DND-41 (cell line): ENCODE data around the gene LRRC8D.

Experiments
- ATAC-seq: fragments of 200-7000 bp; cut with Tn5 transposase; 3 replicates; pipeline ENCODE4 v1.9.1; 2021; ENCODE audit warnings: low read depth; ENCODE audit not compliant: insufficient read depth
- DNase-seq: peaks from one replicate; pipeline ENCODE4 v3.0.0-alpha.2; 2020
- H2AFZ ChIP-seq: 2 replicates; pipeline ENCODE4 v1.6.0; 2012; ENCODE audit warnings: low read depth, low read length
- H3K27ac ChIP-seq: 2 replicates; pipeline ENCODE4 v1.5.1; 2012; ENCODE audit warnings: low read length, inconsistent platforms
- H3K27me3 ChIP-seq: fragments of 200-600 bp; sonication (generic); 2 replicates; pipeline ENCODE4 v1.6.0; 2012; ENCODE audit warnings: low read length, mild to moderate bottlenecking, inconsistent platforms; ENCODE audit not compliant: insufficient read depth, poor library complexity
- H3K36me3 ChIP-seq: 2 replicates; pipeline ENCODE4 v1.5.1; 2012; ENCODE audit warnings: low read length, inconsistent platforms; ENCODE audit not compliant: insufficient read depth
- H3K4me1 ChIP-seq: 2 replicates; pipeline ENCODE4 v1.5.1; 2012; ENCODE audit warnings: mild to moderate bottlenecking, low read length; ENCODE audit not compliant: insufficient read depth
- H3K4me2 ChIP-seq: 2 replicates; pipeline ENCODE4 v1.6.0; 2012; ENCODE audit warnings: mild to moderate bottlenecking, moderate library complexity, low read length, inconsistent platforms; ENCODE audit not compliant: insufficient read depth
- H3K4me3 ChIP-seq, 2 experiments: fragments of 200-600 bp in 1 of 2; shearing (Covaris generic) in 1 of 2; 2 replicates each; pipeline ENCODE4 v1.5.1; 2012 to 2016; ENCODE audit warnings: inconsistent platforms in 2 of 2, low read length in 2 of 2, mild to moderate bottlenecking in 2 of 2, low read depth in 1 of 2, moderate library complexity in 1 of 2
- H3K79me2 ChIP-seq: 2 replicates; pipeline ENCODE4 v1.6.0; 2012; ENCODE audit warnings: low read length, inconsistent platforms; ENCODE audit not compliant: insufficient read depth
- H3K9ac ChIP-seq: 2 replicates; pipeline ENCODE4 v1.6.0; 2012; ENCODE audit warnings: low read depth, mild to moderate bottlenecking, inconsistent platforms, low read length, moderate library complexity
- H3K9me3 ChIP-seq: 2 replicates; pipeline ENCODE4 v1.5.1; 2012; ENCODE audit warnings: low read length, moderate library complexity, mild to moderate bottlenecking, inconsistent platforms; ENCODE audit not compliant: insufficient read depth, severe bottlenecking
- H4K20me1 ChIP-seq: 2 replicates; pipeline ENCODE4 v1.6.0; 2012; ENCODE audit warnings: low read length; ENCODE audit not compliant: insufficient read depth
- EZH2 ChIP-seq: IDR thresholded peaks from 3 replicates; pipeline ENCODE4 v1.6.1; 2012; ENCODE audit warnings: borderline replicate concordance, low read depth, mild to moderate bottlenecking, moderate library complexity, low read length, inconsistent platforms; ENCODE audit not compliant: severe bottlenecking
- TF ChIP-seq, protein P1 (sequence below): IDR thresholded peaks from 2 replicates; pipeline ENCODE4 v1.5.1; 2012; ENCODE audit warnings: borderline replicate concordance, low read length, moderate library complexity, mild to moderate bottlenecking; ENCODE audit not compliant: poor library complexity, severe bottlenecking; ENCODE audit errors: extremely low read depth

LRRC8D gene

DNA sequence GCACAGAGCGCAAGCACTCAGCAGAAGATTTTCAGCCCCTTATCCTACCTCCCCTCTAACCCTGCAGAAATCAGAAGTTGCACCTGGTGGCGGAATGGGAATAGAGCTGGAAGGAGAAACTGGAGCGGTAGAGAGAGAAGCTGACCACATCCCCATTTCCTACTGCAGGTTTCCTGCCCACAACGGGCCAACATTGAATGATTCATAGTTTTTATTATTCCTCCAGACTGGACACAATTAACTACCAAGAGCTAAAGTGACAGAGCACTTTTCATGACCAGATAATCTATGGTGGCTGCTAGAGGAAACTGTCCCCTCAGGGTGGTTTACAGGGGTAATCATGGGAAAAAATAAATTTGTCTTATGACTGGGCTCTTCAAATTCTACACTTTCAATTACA lies 21.3 kb upstream of the LRRC8D start:
- ATAC-seq (peak; percentile 49; the same call in 1 of the 3 replicates), DNase-seq (no peak)
- H4K20me1 ChIP-seq, result no peaks in the 10 kb centered on the region
- H3K4me2 ChIP-seq, result no peak overlapping the region
- H3K36me3 ChIP-seq, result no peaks in the 10 kb centered on the region
- no peaks in the 10 kb centered on the region for H3K4me1 ChIP-seq
- TF ChIP-seq, protein P1, sequence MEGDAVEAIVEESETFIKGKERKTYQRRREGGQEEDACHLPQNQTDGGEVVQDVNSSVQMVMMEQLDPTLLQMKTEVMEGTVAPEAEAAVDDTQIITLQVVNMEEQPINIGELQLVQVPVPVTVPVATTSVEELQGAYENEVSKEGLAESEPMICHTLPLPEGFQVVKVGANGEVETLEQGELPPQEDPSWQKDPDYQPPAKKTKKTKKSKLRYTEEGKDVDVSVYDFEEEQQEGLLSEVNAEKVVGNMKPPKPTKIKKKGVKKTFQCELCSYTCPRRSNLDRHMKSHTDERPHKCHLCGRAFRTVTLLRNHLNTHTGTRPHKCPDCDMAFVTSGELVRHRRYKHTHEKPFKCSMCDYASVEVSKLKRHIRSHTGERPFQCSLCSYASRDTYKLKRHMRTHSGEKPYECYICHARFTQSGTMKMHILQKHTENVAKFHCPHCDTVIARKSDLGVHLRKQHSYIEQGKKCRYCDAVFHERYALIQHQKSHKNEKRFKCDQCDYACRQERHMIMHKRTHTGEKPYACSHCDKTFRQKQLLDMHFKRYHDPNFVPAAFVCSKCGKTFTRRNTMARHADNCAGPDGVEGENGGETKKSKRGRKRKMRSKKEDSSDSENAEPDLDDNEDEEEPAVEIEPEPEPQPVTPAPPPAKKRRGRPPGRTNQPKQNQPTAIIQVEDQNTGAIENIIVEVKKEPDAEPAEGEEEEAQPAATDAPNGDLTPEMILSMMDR, result no peak
- TF ChIP-seq EZH2, result no peak
- no peak overlapping the region for H2AFZ ChIP-seq
- H3K9ac ChIP-seq, result no peak overlapping the region
- H3K9me3 ChIP-seq, result no peaks in the 10 kb centered on the region
- no peaks in the 10 kb centered on the region for H3K79me2 ChIP-seq
- no peak overlapping the region for H3K4me3 ChIP-seq
- no peak overlapping the region for H3K27ac ChIP-seq
- no peaks in the 10 kb centered on the region for H3K27me3 ChIP-seq

DNA sequence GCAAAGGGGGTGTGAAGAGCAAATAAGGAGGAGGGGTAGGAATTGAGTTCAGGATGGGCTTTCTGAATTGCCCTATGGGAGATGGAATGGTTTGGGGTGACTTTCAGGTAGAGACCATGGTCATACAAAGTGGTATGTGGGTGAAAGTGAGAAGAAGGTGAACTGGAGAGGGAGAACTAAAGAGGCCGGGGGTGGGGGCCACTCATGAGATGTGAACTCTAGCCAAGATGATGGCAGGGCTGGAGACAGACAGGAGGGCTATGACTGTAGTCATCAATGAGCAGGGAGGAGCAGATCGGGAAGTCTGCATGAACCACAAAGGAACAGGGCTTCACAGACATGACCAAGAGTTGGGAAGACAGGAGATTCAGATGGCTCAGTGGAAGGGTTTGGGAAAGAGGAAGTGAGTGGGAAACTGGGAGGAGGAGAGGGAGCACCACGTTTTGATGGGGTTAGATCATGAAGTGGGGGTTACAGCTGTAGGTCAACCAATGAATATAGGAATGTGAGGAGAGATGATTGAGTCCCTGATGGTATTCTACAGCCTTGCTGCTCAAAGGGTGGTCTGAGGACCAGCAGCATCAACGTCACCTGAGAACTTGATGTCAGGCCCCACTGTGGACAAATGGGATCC lies 20.7 kb upstream of the LRRC8D start:
- Histone ChIP-seq H3K9me3 (no peaks in the 10 kb centered on the region), H3K9ac (no peak overlapping the region), H3K4me1 (peaks cover 5% of the 10 kb centered on the region; the same call in 1 of the 2 replicates), H3K27me3 (no peaks in the 10 kb centered on the region), H3K79me2 (no peaks in the 10 kb centered on the region), H3K4me3 (no peak overlapping the region), H3K27ac (no peak overlapping the region), H2AFZ (no peak overlapping the region), H3K36me3 (no peaks in the 10 kb centered on the region), H4K20me1 (no peaks in the 10 kb centered on the region), H3K4me2 (no peak overlapping the region)
- DNase-seq, result no peak
- no peak for ATAC-seq
- TF ChIP-seq EZH2, result no peak
- TF ChIP-seq, protein P1, result no peak

DNA sequence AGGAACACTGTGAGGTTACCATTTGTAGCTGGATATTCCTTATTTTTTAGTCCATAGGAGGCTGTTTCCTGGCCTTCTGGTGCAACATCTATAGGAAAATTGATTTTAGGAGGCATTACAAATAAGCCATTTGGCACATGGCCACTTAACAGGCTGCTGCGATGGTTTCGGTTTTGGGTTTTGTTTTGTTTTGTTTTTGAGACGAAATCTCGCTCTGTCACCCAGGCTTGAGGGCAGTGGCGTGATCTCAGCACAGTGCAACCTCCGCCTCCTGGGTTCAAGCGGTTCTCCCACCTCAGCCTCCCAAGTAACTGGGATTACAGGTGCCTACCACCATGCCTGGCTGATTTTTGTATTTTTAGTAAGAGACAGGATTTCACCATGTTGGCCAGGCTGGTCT lies 20.1 kb upstream of the LRRC8D start:
- H3K9me3 ChIP-seq, result no peaks in the 10 kb centered on the region
- DNase-seq, result no peak
- H3K27ac ChIP-seq, result no peak overlapping the region
- H2AFZ ChIP-seq, result no peak overlapping the region
- no peak for TF ChIP-seq EZH2
- TF ChIP-seq, protein P1, result no peak
- no peaks in the 10 kb centered on the region for H4K20me1 ChIP-seq
- no peak overlapping the region for H3K4me2 ChIP-seq
- H3K79me2 ChIP-seq, result no peaks in the 10 kb centered on the region
- peaks cover 5% of the 10 kb centered on the region; the same call in 1 of the 2 replicates for H3K4me1 ChIP-seq
- H3K4me3 ChIP-seq, result no peak overlapping the region
- ATAC-seq, result no peak
- H3K9ac ChIP-seq, result no peak overlapping the region
- no peaks in the 10 kb centered on the region for H3K36me3 ChIP-seq
- H3K27me3 ChIP-seq, result no peaks in the 10 kb centered on the region

DNA sequence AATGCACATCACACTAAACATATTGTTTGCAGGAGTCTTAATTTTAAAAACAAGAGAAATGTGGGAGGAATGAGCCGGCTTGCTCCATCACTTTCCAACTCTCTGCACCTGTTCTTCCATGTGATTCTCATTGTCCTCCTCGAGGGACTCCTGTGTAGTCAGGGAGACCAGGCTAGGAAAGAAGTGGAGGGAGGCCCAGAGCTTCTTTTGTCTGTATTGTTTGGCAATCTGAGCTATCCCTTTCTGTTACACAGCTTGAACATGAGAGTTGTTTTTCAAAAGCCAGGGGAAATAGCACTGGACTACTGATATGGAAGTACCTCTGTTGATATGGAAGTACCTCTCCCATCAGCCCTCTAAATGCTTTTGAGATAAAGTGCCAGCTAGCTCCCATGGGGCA lies 18.8 kb upstream of the LRRC8D start:
- TF ChIP-seq, protein P1, result no peak
- TF ChIP-seq EZH2, result no peak
- H3K27ac ChIP-seq, result no peak overlapping the region

More for the DNA sequence above, 18.8 kb upstream of the LRRC8D start:
- Histone ChIP-seq H3K4me1 (peaks cover 5% of the 10 kb centered on the region; the same call in 1 of the 2 replicates), H3K27me3 (no peaks in the 10 kb centered on the region), H3K9ac (no peak overlapping the region), H4K20me1 (no peaks in the 10 kb centered on the region), H2AFZ (no peak overlapping the region), H3K9me3 (no peaks in the 10 kb centered on the region), H3K36me3 (no peaks in the 10 kb centered on the region), H3K4me2 (no peak overlapping the region), H3K4me3 (no peak overlapping the region), H3K79me2 (no peaks in the 10 kb centered on the region)
- ATAC-seq (no peak), DNase-seq (no peak)
